AML-193 (cell line): ENCODE measurements around the gene GALNT7.
A peak's percentile ranks its signal among the peaks of the same experiment; 100 is the strongest.
"Not testable (repeated sequence)": the region's sequence is repeated elsewhere in the genome, so short reads cannot be mapped to it uniquely, and the experiment has no call there.

Experiments
- DNase-seq, 2 experiments: peaks; one replicate each; lab custom pipeline; 2025; lab: John Stamatoyannopoulos, UW

Gene GALNT7

GRCh38 chr4:173168396-173169177, at the start of gene GALNT7:
TSS of gene GALNT7 (plus strand) at chr4:173168811. CDS start at chr4:173168836, 25 bp downstream.
- peak; percentile 59 to 66 for DNase-seq

- DNase-seq, result not testable (repeated sequence)
Measured at GRCh38 chr4:173118819-173119218, 49.8 kb upstream of the GALNT7 start.

GRCh38 chr4:173119818-173120217, 48.8 kb upstream of the GALNT7 start:
- no peak for DNase-seq

GRCh38 chr4:173121076-173121561, 47.5 kb upstream of the GALNT7 start:
- DNase-seq, result peak; percentile 28 to 50

DNA sequence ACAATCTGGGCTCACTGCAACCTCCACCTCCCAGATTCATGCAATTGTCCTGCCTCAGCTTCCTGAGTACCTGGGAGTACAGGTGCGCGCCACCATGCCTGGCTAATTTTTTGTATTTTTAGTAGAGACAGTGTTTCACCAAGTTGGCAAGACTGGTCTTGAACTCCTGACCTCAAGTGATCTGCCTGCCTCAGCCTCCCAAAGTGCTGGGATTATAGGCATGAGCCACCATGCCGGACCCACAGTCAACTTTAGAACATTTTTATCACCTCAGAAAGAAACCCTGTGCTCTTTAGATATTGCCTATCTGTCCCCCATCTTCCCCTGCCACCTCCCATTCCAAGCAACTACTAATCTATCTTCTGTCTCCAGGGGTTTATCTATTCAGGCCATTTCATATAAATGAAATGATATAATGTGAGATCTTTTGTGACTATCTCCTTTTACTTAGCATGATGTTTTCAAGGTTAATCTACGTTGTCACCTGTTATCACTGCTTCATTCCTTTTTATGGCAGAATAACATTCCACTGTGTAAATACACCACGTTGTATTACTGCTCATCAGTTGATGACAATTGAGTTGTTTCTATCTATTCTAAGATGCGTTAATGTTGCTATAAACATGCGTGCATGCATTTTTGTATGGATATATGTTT, 44.3 kb upstream of the GALNT7 start:
- DNase-seq, result no peak

- DNase-seq, result no peak
Measured at GRCh38 chr4:173125216-173125812, 43.3 kb upstream of the GALNT7 start.

GRCh38 chr4:173128199-173128890, 40.3 kb upstream of the GALNT7 start:
- DNase-seq, result peak; percentile 31 to 55

- DNase-seq, result no peak
Measured at GRCh38 chr4:173130687-173131086, 37.9 kb upstream of the GALNT7 start.

DNA sequence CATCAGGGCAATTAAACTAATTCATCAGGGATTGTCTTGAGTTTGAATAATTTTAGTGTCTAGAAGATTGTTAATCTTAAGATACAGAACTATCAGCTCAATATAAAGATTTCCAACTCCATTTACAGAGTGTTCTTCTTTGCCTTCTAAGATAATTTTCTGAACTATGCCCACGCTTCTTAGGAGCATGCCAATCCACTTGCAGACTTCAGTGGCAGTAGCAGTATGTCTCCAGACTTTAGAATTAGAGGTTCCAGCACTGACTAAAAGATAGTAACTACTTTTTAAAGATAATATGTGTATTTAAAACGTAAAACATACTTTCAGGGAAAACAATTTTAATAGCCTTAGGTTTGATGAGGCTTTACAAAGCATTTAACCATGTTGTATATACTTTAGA, 34.2 kb upstream of the GALNT7 start:
- DNase-seq, result no peak

GRCh38 chr4:173135241-173135847, 33.3 kb upstream of the GALNT7 start:
- no peak for DNase-seq

DNA sequence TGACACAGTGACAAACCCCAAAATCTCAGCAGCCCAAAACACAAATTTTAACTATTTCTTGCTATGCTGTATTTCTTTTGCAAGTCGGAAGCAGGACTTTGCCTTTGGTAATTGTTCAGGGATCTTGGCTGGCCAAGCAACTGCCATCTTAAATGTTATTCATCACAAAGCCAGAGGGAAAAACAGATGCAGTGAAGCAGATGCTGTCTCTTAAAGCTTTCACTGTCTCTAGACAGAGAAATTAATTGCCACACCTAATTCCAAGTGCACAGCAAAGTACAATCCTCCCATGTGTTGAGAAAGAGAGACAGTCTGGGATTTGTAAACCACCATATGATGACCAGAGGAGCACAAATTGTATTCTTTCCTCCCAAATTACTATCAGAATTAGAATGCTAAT, 30.0 kb upstream of the GALNT7 start:
- DNase-seq, result no peak

- DNase-seq, result no peak
Measured at GRCh38 chr4:173139561-173139960, 29.1 kb upstream of the GALNT7 start.

DNA sequence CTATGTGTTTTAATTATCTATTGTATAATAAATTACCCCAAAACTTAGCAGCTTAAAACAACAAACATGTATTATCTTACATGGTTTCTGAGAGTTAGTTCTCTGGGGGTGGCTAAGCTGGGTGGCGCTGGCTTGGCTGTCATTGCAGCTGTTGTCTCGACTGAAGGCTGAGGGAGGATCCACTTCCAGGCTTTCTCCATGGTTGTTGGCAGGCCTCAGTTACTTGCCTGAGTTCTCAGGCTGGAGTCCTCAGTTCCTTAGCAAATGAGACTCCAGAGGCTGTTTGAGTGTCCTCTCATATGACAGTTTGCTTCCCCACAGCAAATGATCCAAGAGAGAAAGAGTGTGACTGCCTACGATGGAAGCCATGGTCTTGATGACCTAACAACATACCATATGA, 23.5 kb upstream of the GALNT7 start:
- DNase-seq, result no peak

DNA sequence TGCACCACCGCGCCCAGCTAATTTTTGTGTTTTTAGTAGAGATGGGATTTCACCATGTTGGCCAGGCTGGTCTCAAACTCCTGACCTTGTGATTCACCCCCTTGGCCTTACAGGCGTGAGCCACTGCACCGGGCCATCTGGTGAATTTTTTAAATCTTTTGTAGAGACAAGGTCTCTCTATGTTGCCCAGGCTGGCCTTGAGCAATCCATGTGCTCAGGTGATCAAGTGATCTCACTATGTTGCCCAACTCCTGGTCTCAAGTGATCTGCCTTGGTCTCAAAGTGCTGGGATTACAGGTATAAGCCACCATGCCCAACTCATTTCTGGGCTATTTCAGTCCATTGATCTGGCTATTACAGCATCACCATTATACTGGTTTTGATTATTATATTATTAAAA, 22.2 kb upstream of the GALNT7 start:
- no peak for DNase-seq

DNA sequence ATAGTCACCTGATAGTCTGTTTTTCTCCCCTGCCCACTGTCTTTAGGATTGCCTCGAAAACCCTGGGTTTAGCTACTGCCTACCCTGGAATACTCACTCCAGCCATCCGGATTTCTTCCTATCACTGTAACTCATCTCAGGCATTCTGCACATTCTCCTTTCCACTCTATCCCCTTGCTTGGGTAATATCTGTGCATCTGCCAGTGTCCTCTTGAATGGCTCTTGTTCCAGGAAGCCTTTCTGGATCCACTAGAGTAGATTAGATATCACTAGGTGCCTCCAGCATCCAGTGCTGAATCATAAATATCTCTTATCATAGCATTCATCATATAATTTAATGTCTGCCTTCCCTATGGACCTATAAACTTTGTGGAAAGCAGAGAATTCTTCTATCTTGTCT, 17.1 kb upstream of the GALNT7 start:
- no peak for DNase-seq

DNA sequence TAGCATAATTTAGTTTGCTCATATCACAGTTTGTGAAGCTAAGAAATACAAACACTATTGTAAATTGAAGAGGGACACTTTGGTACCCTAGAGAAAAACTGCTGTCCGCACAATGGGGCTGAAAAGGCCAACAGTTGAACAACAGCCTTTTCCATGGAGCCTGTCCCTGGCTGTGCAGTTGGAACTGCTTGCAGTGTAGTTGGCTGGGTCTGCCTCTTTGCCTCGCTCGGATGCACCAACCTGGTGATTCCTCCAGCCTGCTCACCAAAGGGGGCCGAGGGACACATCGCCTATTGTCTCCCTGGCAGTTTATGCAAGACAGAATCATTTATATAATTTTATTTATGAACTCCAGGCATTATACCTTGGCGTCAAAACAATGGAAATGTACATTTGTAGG, 16.5 kb upstream of the GALNT7 start:
- no peak for DNase-seq

DNA sequence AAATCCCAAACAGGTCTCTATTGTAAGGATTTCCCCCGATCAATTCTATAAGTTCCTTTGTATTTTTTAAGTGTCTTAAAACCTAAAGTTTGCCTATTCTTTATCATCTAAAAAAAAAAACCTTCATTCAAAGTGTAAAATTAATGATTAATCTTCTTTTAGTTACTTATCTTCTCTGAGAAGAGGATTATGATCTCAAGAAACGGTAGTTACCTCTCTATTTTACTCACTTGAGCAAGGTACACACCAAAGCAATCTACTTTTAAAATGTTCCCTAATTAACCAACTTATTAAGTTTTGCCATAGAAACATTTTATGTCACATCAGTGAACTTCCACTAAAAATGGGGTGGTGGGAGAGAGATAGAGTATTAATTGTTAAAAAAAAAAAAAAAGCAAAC, 15.2 kb upstream of the GALNT7 start:
- no peak for DNase-seq

DNA sequence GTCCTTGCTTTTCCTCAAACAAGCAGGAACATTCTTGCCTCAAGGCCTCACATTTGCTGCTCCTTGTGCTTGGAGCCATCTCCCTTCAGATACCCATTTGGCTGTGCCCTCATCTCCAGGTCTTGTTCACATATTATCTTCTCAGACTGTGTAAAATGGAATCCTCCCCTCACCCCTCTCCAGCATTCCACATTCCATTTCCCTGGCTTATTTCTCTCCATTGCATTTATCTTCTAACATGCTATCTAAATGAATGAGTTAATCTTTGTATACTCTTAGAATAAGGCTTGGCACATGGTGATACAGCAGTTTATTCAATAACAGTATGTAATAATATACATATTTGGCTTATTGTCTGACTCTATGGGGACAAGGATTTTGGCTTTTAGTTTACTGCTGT, 8.8 kb upstream of the GALNT7 start:
- DNase-seq, result no peak

- no peak for DNase-seq
Measured at GRCh38 chr4:173160871-173161270, 7.7 kb upstream of the GALNT7 start.

DNA sequence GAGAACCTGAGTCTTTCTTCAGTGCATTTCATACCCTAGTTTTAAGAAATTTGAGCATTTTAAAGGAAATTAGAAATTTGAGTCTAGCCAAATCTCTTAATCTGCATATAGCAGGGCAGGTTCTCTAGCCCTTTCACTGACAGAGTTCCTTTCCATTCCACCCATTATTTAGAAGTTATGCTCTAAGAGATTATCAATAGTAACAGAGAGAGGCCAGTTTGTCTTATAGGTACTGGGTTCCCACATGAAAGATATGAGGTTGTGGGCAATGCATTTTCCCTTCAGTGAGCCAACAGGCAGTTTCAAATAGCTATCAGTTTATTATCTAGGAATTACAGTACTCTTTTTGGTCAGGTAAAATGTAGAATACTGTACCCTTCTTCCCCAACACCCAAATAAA, 7.3 kb upstream of the GALNT7 start:
- DNase-seq, result no peak

DNA sequence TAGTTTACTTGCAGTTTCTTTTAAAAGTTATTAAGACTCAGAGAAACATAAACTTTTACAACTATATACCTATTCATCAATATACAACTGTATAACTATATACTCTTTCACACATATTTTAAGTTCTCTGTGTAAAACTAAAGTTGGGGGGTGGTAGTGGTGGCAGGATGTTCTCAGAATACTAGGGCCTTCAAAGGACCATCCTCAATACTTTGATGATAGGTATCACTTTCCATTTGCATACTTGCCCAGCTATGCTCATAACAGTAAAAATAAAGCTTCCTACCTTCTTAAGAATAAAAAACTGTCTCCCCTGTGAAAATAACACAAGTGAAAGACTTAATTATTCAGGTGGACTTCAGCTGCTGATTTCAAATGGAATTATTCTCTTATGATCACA, 2.9 kb upstream of the GALNT7 start:
- DNase-seq, result no peak

DNA sequence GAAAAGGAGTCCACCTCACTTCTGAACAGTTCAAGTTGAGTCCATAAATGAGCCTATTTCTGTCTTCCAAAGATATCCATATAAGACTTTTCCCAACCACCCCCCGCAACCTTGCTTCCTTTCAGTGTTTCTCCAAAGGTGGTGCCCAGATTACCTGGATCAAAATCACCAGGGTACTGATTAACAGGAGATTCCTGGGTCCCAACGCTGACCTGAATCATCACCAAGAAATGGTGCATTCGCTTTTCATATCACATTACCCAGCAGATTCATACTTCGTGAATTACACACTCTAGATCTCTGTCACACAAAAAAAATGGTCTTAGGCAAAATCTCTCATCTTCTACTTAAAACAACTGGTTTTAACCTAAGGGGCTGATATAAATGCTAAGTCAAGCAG, 2.1 kb upstream of the GALNT7 start:
- DNase-seq, result no peak
